GM18505 (cell line): ENCODE measurements around the gene SEC31B.

Experiments
- ATAC-seq: cut with Tn5 transposase; IDR thresholded peaks from one replicate; pipeline ENCODE4 v1.9.1; 2021; ENCODE audit not compliant: unreplicated experiment
- POLR2A ChIP-seq: IDR thresholded peaks from 4 replicates; pipeline ENCODE4 v1.6.1; 2011; ENCODE audit warnings: borderline replicate concordance; ENCODE audit not compliant: insufficient read depth, insufficient read length; ENCODE audit errors: extremely low read depth

The SEC31B gene

GRCh38 chr10:100501423-100501822, 18.2 kb downstream of the SEC31B start:
- TF ChIP-seq POLR2A, result no peak
- ATAC-seq, result no peak

- no peak for ATAC-seq
- TF ChIP-seq POLR2A, result no peak
Measured at GRCh38 chr10:100498059-100498458, 21.6 kb downstream of the SEC31B start.

DNA sequence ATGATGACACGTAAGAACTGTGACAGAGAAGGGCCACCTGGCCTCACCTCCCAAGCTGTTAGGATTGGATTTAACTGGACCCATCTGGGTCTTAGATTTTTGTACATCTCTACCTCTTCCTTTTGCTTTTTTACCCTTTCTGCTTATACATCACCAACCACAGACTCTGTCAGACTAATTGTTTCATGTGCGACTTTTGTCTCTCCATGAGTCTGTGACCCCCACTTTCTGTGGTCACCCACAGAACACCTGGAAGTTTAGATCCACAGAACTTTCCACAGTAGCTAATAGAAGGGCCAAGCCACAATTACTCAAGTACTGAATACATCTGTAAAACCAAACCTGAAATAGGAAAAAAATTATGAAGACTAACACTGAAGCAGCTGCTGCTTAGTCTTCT, 23.1 kb downstream of the SEC31B start:
- TF ChIP-seq POLR2A, result no peak
- no peak for ATAC-seq

- ATAC-seq, result no peak
Measured at GRCh38 chr10:100490531-100490930, 29.1 kb downstream of the SEC31B start.

DNA sequence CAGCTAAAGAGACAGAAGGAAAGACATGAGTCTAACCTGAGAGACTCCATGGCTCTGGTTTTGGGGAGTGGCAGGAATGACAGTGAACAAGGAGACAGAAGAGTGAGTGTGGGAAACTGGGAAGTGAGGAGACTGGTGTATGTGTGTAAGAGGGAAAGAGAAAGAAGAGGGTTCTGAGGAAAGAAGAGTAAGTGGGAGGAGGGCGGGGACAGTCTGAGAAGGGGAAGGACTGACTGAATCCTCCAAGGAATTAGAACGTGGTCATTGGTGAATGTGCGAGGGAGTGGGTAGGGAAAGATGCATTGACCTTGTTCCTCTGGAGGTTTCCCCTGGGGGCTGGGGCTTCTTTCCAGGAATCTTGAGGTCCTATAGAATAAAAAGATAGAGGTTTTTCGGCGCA, 30.3 kb downstream of the SEC31B start:
- ATAC-seq, result no peak
- no peak for TF ChIP-seq POLR2A

More at GRCh38 chr10:100490531-100490930, 29.1 kb downstream of the SEC31B start:
- TF ChIP-seq POLR2A, result no peak

GRCh38 chr10:100487529-100487928, 32.1 kb downstream of the SEC31B start:
- no peak for ATAC-seq
- TF ChIP-seq POLR2A, result no peak

- ATAC-seq, result no peak
- TF ChIP-seq POLR2A, result no peak
Measured at GRCh38 chr10:100485801-100486495, 33.7 kb downstream of the SEC31B start.

GRCh38 chr10:100485366-100485765, 34.3 kb downstream of the SEC31B start:
- no peak for TF ChIP-seq POLR2A
- ATAC-seq, result no peak

GRCh38 chr10:100483876-100484666, 35.6 kb downstream of the SEC31B start:
- ATAC-seq, result no peak
- no peak for TF ChIP-seq POLR2A

- no peak for TF ChIP-seq POLR2A
- no peak for ATAC-seq
Measured at GRCh38 chr10:100482834-100483185, 36.9 kb downstream of the SEC31B start.

DNA sequence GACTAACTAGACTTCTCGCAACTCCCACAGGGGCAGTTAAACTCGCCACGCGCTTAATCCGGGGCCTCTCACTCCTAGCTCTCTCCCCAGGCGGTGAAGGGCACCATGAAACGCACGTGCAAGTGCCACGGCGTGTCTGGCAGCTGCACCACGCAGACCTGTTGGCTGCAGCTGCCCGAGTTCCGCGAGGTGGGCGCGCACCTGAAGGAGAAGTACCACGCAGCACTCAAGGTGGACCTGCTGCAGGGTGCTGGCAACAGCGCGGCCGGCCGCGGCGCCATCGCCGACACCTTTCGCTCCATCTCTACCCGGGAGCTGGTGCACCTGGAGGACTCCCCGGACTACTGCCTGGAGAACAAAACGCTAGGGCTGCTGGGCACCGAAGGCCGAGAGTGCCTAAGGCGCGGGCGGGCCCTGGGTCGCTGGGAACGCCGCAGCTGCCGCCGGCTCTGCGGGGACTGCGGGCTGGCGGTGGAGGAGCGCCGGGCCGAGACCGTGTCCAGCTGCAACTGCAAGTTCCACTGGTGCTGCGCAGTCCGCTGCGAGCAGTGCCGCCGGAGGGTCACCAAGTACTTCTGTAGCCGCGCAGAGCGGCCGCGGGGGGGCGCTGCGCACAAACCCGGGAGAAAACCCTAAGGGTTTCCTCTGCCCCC, 37.4 kb downstream of the SEC31B start:
- peak; percentile 52 for ATAC-seq
- TF ChIP-seq POLR2A, result no peak

DNA sequence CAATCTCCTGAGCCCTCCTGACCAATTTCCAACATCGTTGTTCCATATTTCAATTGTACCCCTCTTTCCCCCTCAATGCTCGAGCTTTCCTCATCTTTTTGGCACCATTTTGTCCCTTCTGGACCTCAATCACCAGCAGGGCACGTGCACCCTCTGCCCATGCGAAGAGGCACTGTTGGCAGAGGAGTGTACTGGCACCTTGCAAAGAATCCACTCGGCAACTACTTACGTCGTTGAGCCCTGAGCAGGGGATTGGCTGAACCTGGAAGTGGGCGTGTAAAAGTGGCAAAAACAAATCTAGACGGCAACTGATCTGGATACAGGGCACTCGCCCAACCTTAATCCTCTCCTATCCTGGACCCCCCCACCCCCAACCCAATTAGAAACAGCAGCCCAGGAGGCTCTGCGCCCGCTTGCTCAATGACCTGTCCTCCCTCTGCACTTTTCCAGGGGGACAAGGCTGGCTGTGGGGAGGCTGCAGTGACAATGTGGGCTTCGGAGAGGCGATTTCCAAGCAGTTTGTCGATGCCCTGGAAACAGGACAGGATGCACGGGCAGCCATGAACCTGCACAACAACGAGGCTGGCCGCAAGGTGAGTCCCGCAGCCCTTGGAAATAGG, 38.1 kb downstream of the SEC31B start:
- TF ChIP-seq POLR2A, result no peak
- peak; percentile 89 for ATAC-seq

DNA sequence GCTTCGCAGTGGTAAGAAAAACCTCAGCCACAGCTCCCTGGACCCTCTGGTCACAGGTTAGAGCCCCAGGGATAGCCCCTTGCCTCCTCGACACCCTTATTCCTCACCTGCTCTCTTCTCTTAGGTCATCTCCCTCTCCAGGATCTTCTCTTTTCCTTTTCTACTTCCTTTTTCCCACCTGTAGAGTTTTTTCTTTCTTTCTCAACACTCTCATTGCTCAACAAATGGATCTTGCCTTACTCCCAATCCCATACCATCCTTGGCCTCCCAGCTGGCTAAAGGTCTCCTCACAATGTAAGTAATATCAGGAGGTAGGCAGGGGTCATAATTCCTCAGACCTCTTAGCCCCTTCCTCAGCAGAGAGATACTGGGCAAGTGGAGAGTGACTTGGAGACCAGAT, 39.7 kb downstream of the SEC31B start:
- no peak for ATAC-seq
- TF ChIP-seq POLR2A, result no peak

- no peak for ATAC-seq
- no peak for TF ChIP-seq POLR2A
Measured at GRCh38 chr10:100479037-100479436, 40.6 kb downstream of the SEC31B start.

- no peak for ATAC-seq
- no peak for TF ChIP-seq POLR2A
Measured at GRCh38 chr10:100477970-100478369, 41.7 kb downstream of the SEC31B start.
